HCT116 (cell line): ENCODE results near the gene KIF18A. TPM values are rescaled to one million over a fixed set of nuclear protein-coding genes. Genes with fewer than 3 reads are reported as not detected.

Experiments
- ATAC-seq: fragments of 200-7000 bp; cut with Tn5 transposase; 2 replicates; pipeline ENCODE4 v1.9.1; 2020; ENCODE audit warnings: mild to moderate bottlenecking, moderate library complexity
- BruUV-seq: library from RNA; stranded (reverse); fragments of 400-500 nt; replicated peaks from 2 replicates; lab custom pipeline; 2021; lab: Mats Ljungman, UMichigan
- CTCF ChIA-PET: fragments of 300-600 bp; sonication (Branson Sonifier 250); formaldehyde crosslinking; loops from one replicate; lab custom pipeline; 2021; ENCODE audit warnings: antibody characterized with exemption; lab: Charles Lee
- POLR2A ChIA-PET: fragments of 300-600, 350-600 bp; sonication (Branson Sonifier 250); formaldehyde crosslinking; loops from one replicate; lab custom pipeline; 2021; ENCODE audit warnings: antibody characterized with exemption; lab: Charles Lee
- RAD21 ChIA-PET, 2 experiments: fragments of 300-600 bp; sonication (Branson Sonifier 250); formaldehyde crosslinking; loops; one replicate each; lab custom pipeline; 2023; ENCODE audit warnings: low total read pairs in 2 of 2; ENCODE audit not compliant: uncharacterized antibody in 2 of 2, unreplicated experiment in 2 of 2, low non-redundant PET in 1 of 2; lab: Charles Lee
- DNase-seq: peaks from one replicate; pipeline ENCODE4 v3.0.0-alpha.2; 2010; ENCODE audit warnings: low read depth, low spot score
- H2AFZ ChIP-seq: fragments of 200-600 bp; shearing (Covaris generic), sonication (generic); 2 replicates; pipeline ENCODE4 v1.6.1; 2017; ENCODE audit warnings: low read depth, mixed run types, mixed read lengths, antibody characterized with exemption, low read length; ENCODE audit not compliant: poor library complexity, severe bottlenecking
- H3K27ac ChIP-seq: 2 replicates; pipeline ENCODE4 v1.5.1; 2012; ENCODE audit warnings: low read depth, low read length
- H3K27me3 ChIP-seq: fragments of 200-600 bp; sonication (generic); 2 replicates; pipeline ENCODE4 v1.6.1; 2016; ENCODE audit warnings: mixed run types, low read length, mixed read lengths; ENCODE audit not compliant: insufficient read depth
- H3K36me3 ChIP-seq, 2 experiments: fragments of 200-500 bp in 1 of 2; fragments of 200-600 bp in 1 of 2; sonication (Bioruptor generic) in 1 of 2; sonication (generic) in 1 of 2; 2 replicates each; pipeline versions ENCODE4 v1.5.1 to v1.6.1; 2014 to 2016; ENCODE audit warnings: low read length in 2 of 2, inconsistent platforms in 1 of 2, mixed read lengths in 1 of 2, mixed run types in 1 of 2; ENCODE audit not compliant: insufficient read depth in 2 of 2, control insufficient read depth in 1 of 2
- H3K4me1 ChIP-seq, 2 experiments: fragments of 200-600 bp in 1 of 2; sonication (generic) in 1 of 2; 2 replicates each; pipeline versions ENCODE4 v1.5.1 to v1.6.1; 2012 to 2017; ENCODE audit warnings: low read length in 2 of 2, inconsistent platforms in 1 of 2, mild to moderate bottlenecking in 1 of 2, mixed read lengths in 1 of 2, mixed run types in 1 of 2, moderate library complexity in 1 of 2; ENCODE audit not compliant: insufficient read depth in 2 of 2, control insufficient read depth in 1 of 2
- H3K4me2 ChIP-seq: fragments of 200-600 bp; sonication (generic); 2 replicates; pipeline ENCODE4 v1.6.1; 2017; ENCODE audit warnings: mixed run types, low read length, mixed read lengths
- H3K4me3 ChIP-seq, 2 experiments: fragments of 200-600 bp in 1 of 2; sonication (generic) in 1 of 2; replicated peaks in 1 of 2; 2 replicates each; pipeline ENCODE4 v1.5.1; 2011 to 2016; ENCODE audit warnings: low read length in 2 of 2, control low read depth in 1 of 2, low read depth in 1 of 2, mild to moderate bottlenecking in 1 of 2, mixed read lengths in 1 of 2, mixed run types in 1 of 2
- H3K79me2 ChIP-seq: fragments of 200-600 bp; sonication (generic); 2 replicates; pipeline ENCODE4 v1.6.1; 2017; ENCODE audit warnings: mild to moderate bottlenecking, mixed run types, low read length, moderate library complexity, mixed read lengths; ENCODE audit not compliant: insufficient read depth
- H3K9ac ChIP-seq: fragments of 200-600 bp; sonication (generic); 2 replicates; pipeline ENCODE4 v1.6.1; 2016; ENCODE audit warnings: low read length, mixed read lengths
- H3K9me2 ChIP-seq: fragments of 200-600 bp; sonication (generic), shearing (Covaris generic); 2 replicates; pipeline ENCODE4 v1.6.1; 2017; ENCODE audit warnings: mixed run types, mild to moderate bottlenecking, moderate library complexity; ENCODE audit not compliant: insufficient read depth
- H3K9me3 ChIP-seq, 2 experiments: fragments of 200-500 bp in 1 of 2; fragments of 200-600 bp in 1 of 2; sonication (Bioruptor generic) in 1 of 2; sonication (generic) in 1 of 2; 2 replicates each; pipeline ENCODE4 v1.6.1; 2014 to 2017; ENCODE audit warnings: low read length in 2 of 2, mixed read lengths in 2 of 2, inconsistent platforms in 1 of 2, low read depth in 1 of 2, mild to moderate bottlenecking in 1 of 2, mixed run types in 1 of 2, moderate library complexity in 1 of 2; ENCODE audit not compliant: control insufficient read depth in 1 of 2, insufficient read depth in 1 of 2
- H4K20me1 ChIP-seq: fragments of 200-600 bp; sonication (generic), shearing (Covaris generic); 2 replicates; pipeline ENCODE4 v1.6.1; 2017; ENCODE audit warnings: mixed run types, mild to moderate bottlenecking, moderate library complexity; ENCODE audit not compliant: insufficient read depth
- CBX3 ChIP-seq: IDR thresholded peaks from 2 replicates; pipeline ENCODE4 v1.6.1; 2012; ENCODE audit warnings: low read depth
- ELF1 ChIP-seq: IDR thresholded peaks from 2 replicates; pipeline ENCODE4 v1.6.1; 2012; ENCODE audit warnings: low read depth, borderline replicate concordance
- EZH2 ChIP-seq: fragments of 200-600 bp; sonication (generic); IDR thresholded peaks from 2 replicates; pipeline ENCODE4 v1.6.1; 2017; ENCODE audit warnings: antibody characterized with exemption, mixed run types
- POLR2AphosphoS5 ChIP-seq: IDR thresholded peaks from 2 replicates; pipeline ENCODE4 v1.6.1; 2011; ENCODE audit warnings: mild to moderate bottlenecking, low read depth, low read length, moderate library complexity
- TCF7L2 ChIP-seq: IDR thresholded peaks from 2 replicates; pipeline ENCODE4 v1.7.0; 2011; ENCODE audit warnings: borderline replicate concordance, inconsistent platforms; ENCODE audit not compliant: insufficient read depth, insufficient read length; ENCODE audit errors: extremely low read depth
- YY1 ChIP-seq: IDR thresholded peaks from 2 replicates; pipeline ENCODE4 v1.6.1; 2011; ENCODE audit warnings: low read length, low read depth, moderate library complexity, mild to moderate bottlenecking; ENCODE audit not compliant: insufficient replicate concordance; ENCODE audit errors: extremely low read depth
- ZFX ChIP-seq: fragments of 450-650 bp; IDR thresholded peaks from 2 replicates; pipeline ENCODE4 v1.6.1; 2017
- ZNF274 ChIP-seq: fragments of 200-500 bp; sonication (Bioruptor generic); IDR thresholded peaks from 2 replicates; pipeline ENCODE4 v1.6.1; 2014; ENCODE audit warnings: mild to moderate bottlenecking, low read depth, low read length, inconsistent platforms
- intact Hi-C: fragments of 100-400 bp; cut with micrococcal nuclease; formaldehyde crosslinking; loops from 2 replicates; pipeline ENCODE4 v1.10.0; 2022
- total RNA-seq: library from RNA; stranded (reverse); gene quantifications from one replicate; pipeline ENCODE4 v1.2.1, GENCODE V29; 2021; ENCODE audit not compliant: unreplicated experiment

The KIF18A gene
- total RNA-seq, 1 experiment from 2014 or later = 50.7 TPM

DNA sequence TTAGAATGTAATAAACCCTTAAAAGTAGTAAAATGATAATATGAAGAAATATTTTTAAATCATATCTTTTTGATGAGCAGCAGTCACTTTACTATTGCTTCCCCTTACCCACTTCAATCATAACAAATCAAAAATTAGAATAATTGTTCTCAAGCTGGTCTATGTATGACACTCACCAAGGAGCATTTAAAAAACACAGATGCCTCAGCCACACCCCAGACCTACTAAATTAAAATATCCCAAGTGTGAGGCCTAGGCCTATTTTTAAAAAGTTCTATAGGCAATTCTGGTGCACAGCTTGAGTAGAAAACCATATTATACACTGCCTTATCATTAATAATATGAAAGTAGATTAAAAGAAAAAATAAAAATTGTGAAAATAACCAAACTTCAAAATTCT, 15.2 kb downstream of the KIF18A start:
- ChIA-PET POLR2A (no interaction called here), RAD21 (no interaction called here), CTCF (no interaction called here)
- TF ChIP-seq CBX3 = no peak
- no peak for TF ChIP-seq ELF1
- TF ChIP-seq TCF7L2 = no peak
- no peak for TF ChIP-seq POLR2AphosphoS5
- TF ChIP-seq ZNF274 = no peak
- no peak for TF ChIP-seq EZH2
- Histone ChIP-seq H2AFZ (no peak overlapping the region), H3K4me3 (no peak overlapping the region), H3K4me2 (no peak overlapping the region), H4K20me1 (no peaks in the 10 kb centered on the region), H3K4me1 (no peaks in the 10 kb centered on the region), H3K9me2 (no peaks in the 10 kb centered on the region), H3K36me3 (peaks cover 46 to 48% of the 10 kb centered on the region in 2 experiments), H3K27ac (no peak overlapping the region), H3K9me3 (no peaks in the 10 kb centered on the region), H3K79me2 (peaks cover 86% of the 10 kb centered on the region), H3K27me3 (no peaks in the 10 kb centered on the region), H3K9ac (no peak overlapping the region)
- intact Hi-C loops = no loop called here
- DNase-seq (no peak), ATAC-seq (no peak)
- no TSS peak for BruUV-seq

DNA sequence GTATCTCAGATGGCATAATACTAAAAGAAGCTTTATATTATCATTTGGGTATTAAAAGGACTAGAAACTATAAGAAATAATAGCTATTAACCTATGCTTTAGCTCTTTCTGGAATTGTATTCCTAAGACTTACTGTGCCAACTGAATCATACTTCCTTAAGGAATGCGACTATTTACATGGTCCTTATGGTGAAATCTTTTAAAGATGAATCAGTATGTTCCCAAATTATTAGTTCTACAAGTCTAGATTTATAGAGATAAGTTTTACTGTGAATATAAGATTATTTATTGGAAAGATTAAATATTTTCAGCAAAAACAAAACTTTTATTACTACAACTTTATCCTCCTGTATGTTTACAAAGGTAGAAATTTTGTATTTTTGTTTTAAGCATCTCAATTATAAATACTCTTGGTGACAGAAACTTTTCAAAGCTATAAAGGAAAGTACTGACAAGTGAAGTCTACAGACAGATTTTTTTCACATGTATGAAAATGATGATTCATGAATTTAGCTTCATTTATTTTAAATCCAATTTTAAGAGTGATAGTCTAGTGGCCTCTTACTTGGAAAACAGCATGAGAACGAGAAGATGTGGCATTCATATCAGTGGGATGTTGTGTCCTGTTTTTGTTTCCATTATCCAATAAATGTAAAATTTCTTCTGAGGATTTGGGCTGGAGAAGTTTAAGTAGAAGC, 17.8 kb downstream of the KIF18A start:
- intact Hi-C loops = no loop called here
- no TSS peak for BruUV-seq
- ChIA-PET RAD21 (no interaction called here), CTCF (no interaction called here), POLR2A (interaction anchor here (1.0 kb wide), 1 partner anchor 11 kb away, joined by 3 read pairs; no protein-coding TSS in a partner anchor)
- H3K9me2 ChIP-seq = no peaks in the 10 kb centered on the region
- ATAC-seq (no peak), DNase-seq (no peak)
- H3K9ac ChIP-seq = no peak overlapping the region
- H3K4me2 ChIP-seq = no peak overlapping the region
- no peak overlapping the region for H3K27ac ChIP-seq
- H3K9me3 ChIP-seq = no peaks in the 10 kb centered on the region
- H3K4me3 ChIP-seq = no peak overlapping the region
- peaks cover 26 to 44% of the 10 kb centered on the region in 2 experiments for H3K36me3 ChIP-seq
- no peaks in the 10 kb centered on the region for H3K4me1 ChIP-seq
- no peaks in the 10 kb centered on the region for H4K20me1 ChIP-seq
- no peaks in the 10 kb centered on the region for H3K27me3 ChIP-seq
- no peak overlapping the region for H2AFZ ChIP-seq
- no peak for TF ChIP-seq ZFX
- TF ChIP-seq YY1 = no peak
- peaks cover 60% of the 10 kb centered on the region for H3K79me2 ChIP-seq
